ENCODE results near the gene GJA1.

- TF ChIP-seq CTCF (conservative IDR thresholded peaks at IDR 0.05 in 1 of 2, IDR thresholded peaks at IDR 0.05 in 1 of 2; ENCODE audit: low read depth in 1 of 2, low read length in 2 of 2) = no peak
- no peak for TF ChIP-seq EZH2 (IDR thresholded peaks at IDR 0.05; ENCODE audit: low read length, missing control alignments)
Measured at GRCh38 chr6:121498481-121499276, 63.2 kb downstream of the GJA1 start.
